GM18498 (cell line): Measurements from ENCODE around the gene CCL18.
A peak's percentile ranks its signal among the peaks of the same experiment; 100 is the strongest.
"Not testable (repeated sequence)": the region's sequence is repeated elsewhere in the genome, so short reads cannot be mapped to it uniquely, and the experiment has no call there.

Experiments
- ATAC-seq: cut with Tn5 transposase; IDR thresholded peaks from one replicate; pipeline ENCODE4 v1.9.1; 2021; ENCODE audit warnings: mild to moderate bottlenecking, moderate library complexity; ENCODE audit not compliant: unreplicated experiment

CCL18 gene

GRCh38 chr17:36099004-36099403, 34.9 kb downstream of the CCL18 start:
- ATAC-seq: not testable (repeated sequence)

DNA sequence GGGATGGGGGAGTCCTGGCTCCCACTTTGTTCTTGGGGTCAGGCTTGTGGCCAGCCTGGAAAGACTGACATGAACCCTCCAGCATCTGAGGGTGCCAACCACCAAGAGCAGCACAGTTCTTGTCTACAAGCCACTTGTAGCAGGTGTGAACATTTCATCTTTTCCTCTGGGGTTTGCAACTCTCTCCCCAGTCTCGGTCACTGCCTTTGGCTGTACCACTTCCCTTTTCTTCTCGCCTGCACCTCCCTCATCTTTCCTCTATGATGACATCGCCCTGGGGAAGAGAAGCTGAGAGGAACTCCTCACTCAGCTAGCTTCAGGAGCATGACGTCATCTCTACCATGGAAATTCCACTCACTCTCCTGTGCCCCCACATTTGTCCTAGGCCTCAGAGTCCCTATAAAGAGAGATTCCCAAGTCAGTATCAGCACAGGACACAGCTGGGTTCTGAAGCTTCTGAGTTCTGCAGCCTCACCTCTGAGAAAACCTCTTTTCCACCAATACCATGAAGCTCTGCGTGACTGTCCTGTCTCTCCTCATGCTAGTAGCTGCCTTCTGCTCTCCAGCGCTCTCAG, 39.4 kb downstream of the CCL18 start, which contains the start of gene CCL4:
CCL4 (plus strand) TSS at position 427 of the 575 bp plus-strand sequence; CDS start at position 506, 79 bp downstream.
- ATAC-seq: peak; percentile 80

DNA sequence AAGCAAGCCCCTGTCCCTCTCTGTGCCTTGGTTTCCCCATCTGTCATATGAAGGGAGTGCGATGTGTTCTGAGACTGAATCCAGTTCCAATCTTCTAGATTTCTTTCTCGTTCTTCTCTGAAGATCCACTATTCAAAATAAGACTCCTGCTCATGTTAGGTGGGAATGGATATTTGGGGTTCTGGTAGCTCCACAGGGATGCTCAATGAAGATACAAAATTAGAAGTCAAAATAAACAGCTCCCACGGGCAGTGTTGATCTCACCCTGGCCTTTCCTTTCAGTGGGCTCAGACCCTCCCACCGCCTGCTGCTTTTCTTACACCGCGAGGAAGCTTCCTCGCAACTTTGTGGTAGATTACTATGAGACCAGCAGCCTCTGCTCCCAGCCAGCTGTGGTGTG, 40.2 kb downstream of the CCL18 start:
- not testable (repeated sequence) for ATAC-seq

- no peak for ATAC-seq
Observed at GRCh38 chr17:36104701-36105181, 40.7 kb downstream of the CCL18 start.

DNA sequence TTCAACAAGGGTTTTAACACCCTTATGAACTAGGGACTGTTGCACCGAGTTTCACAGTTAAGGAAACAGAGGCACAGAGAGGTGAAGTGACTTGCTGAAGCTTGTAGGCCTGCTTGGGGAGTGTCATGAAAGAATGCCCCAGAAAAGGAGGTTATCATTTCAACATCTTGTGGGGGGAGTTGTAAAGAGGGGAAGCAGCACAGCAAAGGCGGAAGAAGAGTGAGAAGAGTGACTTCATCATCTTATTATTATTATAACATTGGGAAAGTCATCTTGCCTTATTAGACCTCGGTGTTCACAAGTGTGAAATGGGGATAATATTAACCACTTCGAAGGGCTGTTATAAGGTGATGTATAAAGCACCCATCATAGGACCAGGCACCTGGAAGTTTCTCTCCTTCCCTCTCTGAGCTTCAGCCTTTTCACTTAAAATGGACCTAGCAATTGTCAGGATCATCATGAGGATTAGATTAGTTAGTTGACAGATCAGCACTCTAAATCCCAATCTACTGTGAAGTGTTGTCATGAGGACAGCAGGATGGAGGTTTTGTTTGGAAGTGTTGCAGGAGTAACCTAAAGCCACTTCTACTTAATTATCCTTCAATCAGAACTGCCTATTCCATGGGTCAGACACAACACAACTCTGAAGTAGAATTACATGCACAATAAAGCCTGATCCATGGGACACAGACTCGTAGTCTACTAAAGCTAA, 41.9 kb downstream of the CCL18 start:
- no peak for ATAC-seq

GRCh38 chr17:36106493-36106835, 42.4 kb downstream of the CCL18 start:
- ATAC-seq: no peak

DNA sequence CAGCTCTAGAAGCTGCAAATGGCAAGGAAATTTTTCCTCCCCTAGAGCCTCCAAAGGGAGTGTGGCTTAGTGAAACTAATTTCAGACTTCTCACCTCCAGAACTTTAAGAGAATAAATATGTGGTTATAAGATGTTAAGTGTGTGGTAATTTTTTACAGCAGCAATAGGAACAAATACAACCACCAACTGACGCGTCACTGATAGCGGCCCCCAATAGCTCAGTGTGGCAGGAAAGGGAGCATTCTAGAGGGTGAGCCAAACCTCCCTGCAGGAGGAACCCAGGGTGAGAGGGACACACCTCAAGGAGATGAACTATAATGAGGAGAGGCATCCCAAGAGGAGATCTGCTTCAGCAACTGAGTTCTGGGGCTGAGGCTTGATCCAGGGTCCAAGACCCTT, 43.6 kb downstream of the CCL18 start:
- no peak for ATAC-seq

DNA sequence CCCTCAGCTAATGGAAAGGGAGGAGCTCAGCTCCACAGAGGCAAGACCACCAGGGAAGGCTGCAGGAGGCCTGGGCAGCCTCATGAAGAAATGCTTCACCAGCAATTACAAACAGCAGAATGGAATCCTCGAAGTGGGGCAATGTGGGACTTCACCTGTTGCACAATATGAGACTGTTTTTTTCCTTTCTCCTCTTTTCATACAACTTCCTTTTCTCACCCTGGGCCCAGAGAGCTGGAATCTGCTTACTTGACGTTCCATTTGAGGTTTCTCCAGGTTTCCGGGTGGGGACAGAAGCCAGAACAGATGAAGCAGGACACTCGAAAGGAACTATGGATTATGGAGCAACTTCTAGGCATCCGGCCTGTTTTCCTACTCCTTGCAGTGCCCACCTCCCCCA, 44.2 kb downstream of the CCL18 start:
- ATAC-seq: not testable (repeated sequence)

DNA sequence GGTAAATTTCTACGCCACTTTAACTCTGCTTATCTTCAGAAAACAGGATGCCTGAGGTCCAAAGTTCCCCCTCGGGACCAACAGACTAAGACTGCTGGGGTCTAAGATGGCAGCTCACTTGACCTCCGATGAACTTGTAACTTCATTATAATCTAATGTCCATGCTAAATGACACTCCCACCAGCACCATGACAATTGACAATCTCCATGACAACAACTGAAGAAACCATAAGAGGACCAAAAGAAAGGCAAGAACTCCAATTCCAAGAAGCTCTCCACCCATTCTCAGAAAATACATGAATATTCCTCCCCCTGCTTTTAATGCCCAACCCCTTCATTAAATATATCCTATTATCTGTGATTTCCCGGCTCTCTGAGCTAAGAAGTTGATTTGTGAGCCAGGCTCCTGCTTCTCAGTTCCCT, 47.0 kb downstream of the CCL18 start:
- ATAC-seq: no peak

DNA sequence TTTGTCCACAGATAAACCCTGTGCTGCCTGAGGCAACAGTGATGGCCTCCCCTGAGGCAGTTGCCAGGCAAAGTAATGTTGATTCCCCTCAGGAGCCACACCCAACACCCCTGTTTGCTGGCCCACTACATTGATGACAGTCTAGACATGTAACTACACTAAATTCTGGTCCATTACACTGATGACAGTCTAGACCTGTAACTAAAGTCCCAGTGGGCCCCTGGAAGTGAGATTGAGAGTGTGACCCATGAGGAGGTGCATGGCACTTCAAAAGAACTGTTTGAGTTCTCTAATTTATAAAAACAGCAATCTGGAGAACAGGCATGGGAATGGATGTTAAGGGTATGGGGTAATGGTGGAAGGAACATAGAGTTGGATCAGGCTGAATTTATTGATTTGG, 48.5 kb downstream of the CCL18 start:
- ATAC-seq: no peak

DNA sequence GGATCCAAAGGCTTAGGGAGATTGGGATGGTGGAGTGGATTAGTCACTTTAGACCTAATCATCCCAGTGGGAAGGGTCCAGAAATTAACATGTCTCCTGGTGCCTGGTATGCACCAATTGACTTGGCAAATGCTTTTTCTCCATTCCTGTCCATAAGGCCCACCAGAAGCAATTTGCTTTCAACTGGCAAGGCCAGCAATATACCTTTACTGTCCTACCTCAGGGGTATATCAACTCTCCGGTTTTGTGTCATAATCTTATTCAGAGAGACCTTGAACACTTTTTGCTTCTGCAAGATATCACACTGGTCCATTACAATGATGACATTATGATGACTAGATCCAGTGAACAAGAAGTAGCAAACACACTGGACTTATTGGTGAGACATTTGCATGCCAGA, 49.1 kb downstream of the CCL18 start:
- ATAC-seq: not testable (repeated sequence)

- ATAC-seq: not testable (repeated sequence)
Observed at GRCh38 chr17:36114971-36115648, 51.0 kb downstream of the CCL18 start.

GRCh38 chr17:36115649-36115977, 51.5 kb downstream of the CCL18 start:
- ATAC-seq: not testable (repeated sequence)

- ATAC-seq: no peak
Observed at GRCh38 chr17:36117505-36118382, 53.7 kb downstream of the CCL18 start.

- ATAC-seq: no peak
Observed at GRCh38 chr17:36118477-36119353, 54.6 kb downstream of the CCL18 start.

GRCh38 chr17:36120221-36120620, 56.1 kb downstream of the CCL18 start:
- no peak for ATAC-seq

GRCh38 chr17:36121099-36121498, 57.0 kb downstream of the CCL18 start:
- ATAC-seq: not testable (repeated sequence)
